GM21381 (cell line): ENCODE results near the gene RNU1-3.
"Not testable (repeated sequence)": the region's sequence is repeated elsewhere in the genome, so short reads cannot be mapped to it uniquely, and the experiment has no call there.

Experiments used
- ATAC-seq: cut with Tn5 transposase; IDR thresholded peaks from one replicate; pipeline ENCODE4 v1.9.1; 2021; ENCODE audit warnings: mild to moderate bottlenecking, moderate library complexity; ENCODE audit not compliant: unreplicated experiment

Gene RNU1-3

DNA sequence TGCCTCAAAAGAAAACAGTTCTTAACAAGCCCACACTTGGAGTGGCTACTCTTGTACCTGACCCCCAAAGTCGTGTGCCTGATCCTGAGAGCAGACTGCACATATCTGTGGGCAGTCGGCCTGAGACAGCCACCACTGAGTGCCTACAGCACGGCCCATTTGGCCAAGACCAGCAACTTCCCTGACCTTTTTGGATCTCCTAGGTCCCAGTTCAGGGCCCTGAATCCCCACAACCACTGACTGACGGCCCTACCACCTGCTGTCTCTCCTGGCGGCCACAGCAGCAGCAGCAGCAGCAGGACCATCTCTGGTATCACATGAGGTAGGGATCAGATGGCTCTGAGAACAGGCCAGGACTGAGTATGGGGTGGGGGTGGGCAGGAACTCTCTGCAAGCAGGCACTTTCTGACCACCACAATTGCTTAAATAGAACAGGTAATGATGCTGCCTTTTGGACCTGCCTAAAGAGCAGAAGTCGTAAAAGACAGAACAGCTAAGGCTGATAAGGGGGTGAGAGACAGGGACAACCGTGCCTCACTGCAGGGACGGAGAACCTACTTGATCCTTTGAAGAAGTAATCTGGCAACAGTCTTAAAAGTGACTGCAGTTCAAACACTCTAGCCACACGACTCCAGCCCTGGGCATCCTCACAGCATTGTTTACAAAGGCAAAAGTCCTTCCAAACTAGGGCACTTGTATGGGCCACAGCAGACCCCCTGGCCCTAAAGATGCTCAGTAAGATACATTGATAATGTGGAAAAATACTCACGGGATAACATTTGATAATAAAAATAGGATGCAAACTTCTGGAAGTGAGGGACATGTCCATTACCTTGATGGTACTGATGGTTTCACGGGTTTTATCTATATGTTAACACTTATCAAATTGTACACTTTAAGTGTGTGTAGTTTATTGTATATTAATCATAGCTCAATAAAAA is 27.4 kb downstream of the RNU1-3 start:
- not testable (repeated sequence) for ATAC-seq

DNA sequence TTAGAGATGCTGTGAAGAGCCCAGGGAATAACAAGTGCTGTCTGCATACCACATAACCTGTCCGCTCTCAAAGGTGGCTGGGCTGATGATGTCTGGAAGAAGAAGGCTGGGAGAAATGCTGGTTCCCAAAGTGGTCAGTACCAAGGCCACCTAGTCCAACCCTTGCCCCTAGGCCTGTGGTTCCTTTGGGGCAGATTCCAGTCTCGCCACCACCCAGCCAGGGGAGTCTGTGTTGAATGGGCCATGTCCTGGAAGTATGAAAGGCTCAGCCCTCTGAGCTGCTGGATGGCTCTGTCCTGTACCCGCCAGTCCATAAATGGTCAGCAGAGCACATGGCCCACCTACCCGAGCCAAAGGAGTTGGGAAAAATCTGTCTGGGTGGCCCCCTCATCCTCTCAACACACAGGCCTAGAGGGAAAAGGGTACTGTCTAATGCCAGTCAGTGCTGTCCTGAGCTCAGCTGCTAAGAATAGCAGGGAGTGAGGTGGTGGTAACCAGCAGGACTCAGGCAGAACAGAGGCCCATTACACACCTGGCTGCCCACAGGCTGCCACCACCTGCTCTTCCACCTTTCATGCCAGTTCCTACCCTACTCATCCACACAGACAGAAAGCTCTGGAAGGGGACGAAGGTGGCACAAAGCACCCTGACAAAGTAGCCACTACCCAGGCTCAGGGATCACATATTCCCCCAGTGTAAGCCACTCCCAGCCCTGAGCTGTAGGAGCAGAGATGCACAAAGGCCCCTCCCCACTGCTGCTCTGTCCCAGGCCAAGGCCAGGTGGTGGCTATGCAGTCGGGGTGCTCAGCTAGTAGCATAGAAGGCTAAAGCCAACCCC is 28.6 kb downstream of the RNU1-3 start:
- ATAC-seq, result not testable (repeated sequence)

DNA sequence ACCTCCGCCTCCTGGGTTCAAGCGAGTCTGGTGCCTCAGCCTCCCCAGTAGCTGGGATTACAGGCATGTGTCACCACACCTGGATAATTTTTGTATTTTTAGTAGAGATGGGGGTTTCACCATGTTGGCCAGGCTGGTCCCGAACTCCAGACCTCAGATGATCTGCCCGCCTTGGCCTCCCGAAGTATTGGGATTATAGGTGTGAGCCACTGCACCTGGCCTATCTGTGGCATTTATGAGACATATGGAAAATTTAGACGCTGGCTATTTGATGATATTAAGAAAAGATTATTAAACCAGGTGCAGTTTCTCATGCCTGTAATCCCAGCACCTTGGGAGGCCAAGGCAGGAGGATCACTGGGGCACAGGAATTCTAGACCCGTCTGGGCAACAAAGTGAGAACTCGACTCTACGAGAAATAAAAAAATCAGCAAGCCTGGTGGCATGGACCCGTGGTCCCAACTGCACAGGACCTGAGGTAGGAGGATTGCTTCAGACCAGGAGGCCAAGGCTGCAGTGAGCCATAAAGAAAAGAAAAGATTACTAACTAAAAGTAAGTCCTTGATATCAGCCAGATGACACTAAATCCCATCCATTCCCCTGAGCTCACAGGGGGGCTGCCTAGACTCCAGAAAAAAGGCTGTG is 30.1 kb downstream of the RNU1-3 start:
- not testable (repeated sequence) for ATAC-seq

DNA sequence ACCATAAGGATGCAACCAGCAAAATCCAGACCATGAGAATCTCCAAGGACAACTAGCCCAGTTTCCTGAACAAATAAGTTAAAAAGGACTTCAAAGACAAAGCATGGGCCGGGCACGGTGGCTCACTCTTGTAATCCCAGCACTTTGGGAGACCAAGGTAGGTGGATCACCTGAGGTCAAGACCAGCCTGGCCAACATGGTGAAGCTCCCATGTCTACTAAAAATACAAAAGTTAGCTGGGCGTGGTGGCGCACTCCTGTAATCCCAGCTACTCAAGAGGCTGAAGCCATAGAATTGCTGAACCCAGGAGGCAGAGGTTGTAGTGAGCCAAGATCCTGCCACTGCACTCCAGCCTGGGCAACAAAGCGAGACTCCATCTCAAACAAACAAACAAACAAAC is 30.8 kb downstream of the RNU1-3 start:
- not testable (repeated sequence) for ATAC-seq

DNA sequence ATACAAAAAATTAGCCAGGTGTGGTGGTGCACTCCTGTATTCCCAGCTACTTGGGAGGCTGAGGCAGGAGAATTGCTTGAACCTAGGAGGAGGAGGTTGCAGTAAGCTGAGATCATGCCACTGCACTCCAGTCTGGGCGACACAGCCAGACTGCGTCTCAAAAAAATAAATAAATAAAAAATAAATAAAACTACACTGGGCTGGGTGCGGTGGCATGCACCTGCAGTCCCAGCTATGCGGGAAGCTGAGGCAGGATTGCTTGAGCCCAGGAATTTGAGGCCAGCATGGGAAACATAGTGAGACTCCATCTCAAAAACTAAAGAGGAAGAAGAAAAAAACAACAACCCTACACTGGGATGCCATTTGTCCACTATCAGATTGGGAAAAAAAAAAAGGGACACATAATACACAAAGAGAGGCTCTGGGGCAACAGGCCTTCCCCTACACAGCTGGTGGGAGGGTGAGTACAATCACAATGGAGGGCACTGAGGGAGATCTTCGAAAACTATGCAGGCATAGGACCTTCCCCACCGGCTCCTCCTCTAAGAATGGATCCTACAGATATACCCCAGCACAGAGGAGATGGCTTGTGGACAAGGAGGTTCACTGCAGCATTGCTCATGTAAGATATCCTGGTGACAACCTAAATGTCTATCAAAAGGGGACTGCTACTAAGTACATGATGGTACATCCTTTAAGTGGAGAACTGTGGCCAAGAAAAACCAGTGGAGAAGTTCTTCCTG is 33.0 kb downstream of the RNU1-3 start:
- ATAC-seq, result not testable (repeated sequence)

DNA sequence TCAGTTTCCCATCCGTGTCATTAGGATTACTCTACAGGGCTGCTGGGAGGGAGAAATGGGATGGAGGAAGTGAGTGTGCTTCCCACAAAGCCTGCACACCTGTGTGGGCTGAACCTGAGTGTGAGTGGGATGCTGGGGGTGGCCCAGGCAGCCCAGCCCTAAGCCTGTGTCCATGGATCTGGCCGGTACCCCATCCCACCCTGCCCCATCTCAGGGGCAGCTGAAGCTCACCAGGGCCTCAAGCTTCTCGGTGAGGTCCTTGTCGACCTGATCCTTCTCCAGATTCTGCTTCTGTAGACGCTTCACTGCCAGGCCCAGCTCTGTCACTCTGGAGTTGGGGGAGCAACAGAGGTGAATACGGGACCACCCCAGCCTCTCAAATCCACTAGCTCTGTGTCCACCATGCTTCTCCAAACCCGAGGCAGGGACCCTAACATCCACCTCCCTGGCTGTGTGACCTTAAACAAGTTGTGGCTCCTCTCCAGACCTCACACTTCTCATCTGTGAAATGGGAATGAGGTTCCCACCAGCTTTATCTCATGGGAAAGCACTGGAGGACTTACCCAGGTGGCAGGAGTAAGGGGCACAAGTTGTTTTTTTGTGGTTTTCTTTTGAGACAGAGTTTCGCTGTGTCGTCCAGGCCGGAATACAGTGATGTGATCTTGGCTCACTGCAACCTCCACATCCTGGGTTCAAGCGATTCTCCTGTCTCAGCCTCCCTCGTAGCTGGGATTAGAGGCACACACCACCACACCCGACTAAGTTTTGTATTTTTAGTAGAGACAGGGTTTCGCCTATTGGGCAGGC is 34.5 kb downstream of the RNU1-3 start:
- ATAC-seq, result not testable (repeated sequence)

DNA sequence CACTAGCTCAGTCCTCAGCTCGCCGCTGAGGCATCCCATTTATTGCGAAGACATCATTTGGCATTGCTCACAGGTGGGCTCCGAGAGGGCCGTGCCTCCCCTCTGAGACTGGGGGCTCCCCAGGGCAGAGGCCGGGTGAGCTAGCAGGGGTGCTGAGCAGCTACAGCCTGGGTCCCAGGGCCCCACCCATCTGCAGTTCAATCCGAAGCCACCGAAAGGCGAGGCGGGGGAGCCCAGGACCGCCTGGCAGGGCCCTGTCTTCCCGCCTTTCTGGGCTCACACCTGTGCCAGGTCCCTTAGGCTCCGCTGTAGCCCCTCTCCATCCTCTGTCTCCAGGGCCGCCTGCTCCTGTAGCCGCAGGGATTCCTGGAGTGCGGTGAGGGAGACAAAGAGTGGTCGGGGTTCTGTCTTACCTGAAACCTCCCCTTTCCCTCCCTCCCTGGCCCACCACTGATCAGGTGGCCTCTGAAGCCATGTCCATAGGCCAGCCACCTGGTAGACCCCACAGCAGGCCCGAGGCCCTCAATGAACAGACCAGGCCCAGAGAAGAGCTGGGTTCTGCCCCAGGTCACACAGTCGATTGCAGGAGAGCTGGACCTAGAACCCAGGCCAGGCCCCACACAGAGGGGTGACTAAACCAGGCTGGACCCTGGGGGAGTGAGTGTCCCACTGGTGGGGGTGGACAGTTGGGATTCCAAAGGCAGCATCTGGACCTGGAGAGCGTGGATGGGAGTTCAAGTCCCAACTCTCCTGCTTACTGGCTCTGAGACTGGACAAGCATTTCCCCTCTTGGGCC is 35.3 kb downstream of the RNU1-3 start:
- no peak for ATAC-seq

DNA sequence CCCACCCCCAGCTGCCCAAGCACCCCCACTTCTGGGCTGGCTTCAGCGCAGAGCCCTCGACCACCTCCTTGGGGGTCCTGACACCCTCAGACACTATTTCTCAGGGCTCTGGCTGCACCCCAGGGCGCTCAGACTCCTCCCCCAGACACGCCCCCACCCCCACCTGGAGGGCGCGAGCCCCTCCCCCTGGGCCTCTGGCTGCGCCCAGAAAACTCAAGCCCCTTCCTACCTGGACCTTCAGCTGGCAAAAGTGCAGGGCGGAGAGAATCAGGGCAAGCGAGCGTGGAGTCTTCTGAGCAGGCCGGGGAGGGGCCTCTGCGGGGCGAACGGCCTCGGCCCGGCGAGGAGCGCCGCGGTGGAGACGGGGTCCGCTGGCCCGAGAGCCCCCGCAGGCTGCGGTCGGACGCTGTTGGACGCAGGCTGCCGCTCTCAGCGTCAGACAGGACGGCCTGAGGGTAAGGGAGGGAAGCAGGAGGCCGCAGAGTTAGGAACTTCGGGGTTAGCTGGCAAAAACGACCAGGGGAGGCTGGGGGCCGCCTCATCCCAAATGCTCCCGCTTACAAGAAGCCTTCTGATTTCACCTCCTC is 36.0 kb downstream of the RNU1-3 start:
- ATAC-seq, result no peak

DNA sequence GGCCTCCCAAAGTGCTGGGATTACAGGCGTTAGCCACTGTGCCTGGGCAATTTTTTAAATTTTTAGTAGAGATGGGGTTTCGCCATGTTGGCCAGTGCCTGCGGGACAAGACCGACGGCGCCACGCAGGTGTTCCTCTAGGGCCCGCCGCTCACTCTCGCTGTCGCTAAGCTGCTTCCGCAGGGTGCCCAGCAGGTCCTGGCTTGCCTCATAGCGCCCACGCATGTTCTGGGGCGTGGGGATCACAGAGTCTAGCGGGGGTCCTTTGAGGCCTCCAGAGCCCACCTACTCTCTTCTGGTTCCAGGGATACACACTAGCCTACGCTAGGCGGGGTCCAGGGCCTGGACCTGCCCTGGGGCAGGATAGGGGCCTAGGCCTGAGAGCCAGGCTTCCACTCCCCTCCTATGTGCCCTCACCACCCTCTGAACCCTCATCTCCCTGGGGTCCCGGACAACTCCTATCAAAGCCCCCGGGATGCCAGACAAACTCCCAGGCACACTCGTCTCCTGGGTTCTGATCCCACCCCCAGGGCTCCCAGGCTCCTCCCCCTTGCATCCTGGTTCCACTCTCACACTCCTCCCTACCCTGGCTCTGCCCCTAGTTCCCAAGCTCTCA is 36.7 kb downstream of the RNU1-3 start:
- ATAC-seq, result not testable (repeated sequence)

DNA sequence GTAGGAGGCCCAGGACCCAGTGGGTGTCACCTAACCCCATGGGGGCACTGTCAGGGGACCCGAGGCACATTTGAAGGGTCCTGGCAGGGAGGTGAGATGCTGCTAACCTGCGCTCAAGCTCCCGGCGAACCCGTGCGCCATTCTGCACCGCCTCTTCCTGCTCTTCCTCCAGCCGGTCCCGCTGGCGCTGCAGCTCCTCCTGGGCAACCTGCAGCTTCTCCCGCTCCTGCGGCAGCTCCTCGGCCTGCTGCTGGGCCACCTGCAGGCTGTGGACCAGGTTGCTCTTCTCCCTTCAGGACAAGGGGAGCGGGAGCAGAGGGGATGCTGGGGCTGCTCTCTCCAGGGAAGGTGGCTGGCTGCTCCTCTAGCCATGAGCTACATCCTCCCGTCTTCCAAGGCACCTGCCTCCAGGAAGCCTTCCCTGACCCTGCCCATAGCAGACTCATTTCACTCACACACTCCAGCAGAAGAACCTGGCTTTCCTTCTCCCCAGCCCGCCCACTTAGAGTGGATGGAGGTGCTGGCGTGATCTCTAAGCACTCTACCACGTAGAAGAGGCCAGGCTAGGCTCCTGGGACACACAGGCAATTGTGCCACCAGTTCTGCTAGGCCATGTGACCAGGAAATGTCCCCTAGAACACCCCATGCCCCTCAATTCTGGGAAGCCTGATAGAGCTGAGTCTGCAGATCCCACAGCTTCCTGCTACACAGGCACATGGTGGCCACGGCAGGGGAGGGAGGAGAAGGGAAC is 38.2 kb downstream of the RNU1-3 start:
- no peak for ATAC-seq

DNA sequence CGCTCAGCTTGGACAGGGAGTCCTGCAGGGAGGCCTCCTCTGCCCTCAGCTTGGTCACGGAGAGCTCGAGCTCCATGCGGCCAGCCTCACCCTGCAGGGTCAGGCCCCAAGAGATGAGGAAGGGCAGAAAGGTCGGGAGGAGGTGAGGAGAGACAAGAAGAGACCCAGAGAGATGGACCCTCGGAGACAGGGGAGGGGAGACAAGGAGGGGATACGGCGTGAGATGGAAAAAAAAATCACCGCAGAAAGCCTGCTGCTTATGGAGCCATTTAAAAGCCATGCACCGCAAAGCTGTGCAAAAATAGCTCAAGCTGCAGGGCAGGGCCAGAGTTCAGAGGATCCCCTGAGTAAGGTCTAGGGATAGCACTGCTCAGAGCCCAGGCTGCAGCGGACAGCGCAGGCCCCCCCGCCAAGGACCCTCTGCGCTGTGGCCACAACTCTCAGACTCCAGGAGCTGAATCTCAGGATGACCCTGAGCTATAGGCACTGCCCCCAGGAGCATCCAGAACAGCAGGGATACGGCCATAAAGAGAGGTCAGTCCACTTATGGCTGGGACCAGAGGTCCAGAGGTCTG is 40.3 kb downstream of the RNU1-3 start:
- ATAC-seq, result not testable (repeated sequence)

DNA sequence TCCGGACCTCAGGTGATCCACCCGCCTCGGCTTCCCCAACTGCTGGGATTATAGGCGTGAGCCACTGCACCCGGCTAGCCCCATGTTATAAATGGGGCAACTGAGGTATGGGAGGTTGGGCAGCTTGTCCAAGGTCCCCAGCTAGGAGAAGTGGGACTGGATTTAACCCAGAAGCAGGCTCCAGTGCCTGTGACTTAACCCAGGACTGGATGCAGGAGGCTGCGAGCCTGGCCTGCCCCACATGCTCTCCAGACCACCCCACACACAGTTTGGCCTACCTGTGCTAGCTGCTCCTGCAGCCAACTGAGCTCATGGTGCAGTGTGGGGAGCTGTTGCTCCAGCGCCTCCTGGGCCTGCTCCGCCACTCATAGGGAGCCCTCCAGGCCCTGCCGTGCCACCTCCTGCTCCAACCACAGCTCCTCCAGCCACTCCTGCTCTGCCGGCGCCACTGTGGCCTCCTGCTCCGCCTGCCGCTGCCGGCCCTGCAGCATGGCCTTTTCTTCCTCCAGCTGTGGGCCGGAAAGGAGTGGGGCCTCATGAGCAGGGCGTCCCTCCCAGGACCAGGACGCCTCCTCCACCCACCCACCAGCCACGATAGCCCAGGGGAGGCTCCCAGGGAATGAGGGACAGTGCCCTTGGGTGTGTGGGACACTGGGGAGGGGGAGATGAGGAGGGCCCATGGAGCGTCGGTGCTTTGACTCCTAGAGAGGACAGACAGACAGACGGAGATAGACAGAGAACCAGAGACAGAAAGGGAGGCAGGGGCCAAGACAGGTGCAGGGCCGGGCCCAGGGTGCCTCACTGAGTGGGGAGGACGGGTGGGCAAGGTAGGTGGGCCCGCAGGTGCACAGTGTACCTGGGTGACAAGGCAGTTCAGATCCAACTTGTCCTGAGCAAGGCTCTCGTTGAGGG is 41.0 kb downstream of the RNU1-3 start:
- ATAC-seq, result no peak

DNA sequence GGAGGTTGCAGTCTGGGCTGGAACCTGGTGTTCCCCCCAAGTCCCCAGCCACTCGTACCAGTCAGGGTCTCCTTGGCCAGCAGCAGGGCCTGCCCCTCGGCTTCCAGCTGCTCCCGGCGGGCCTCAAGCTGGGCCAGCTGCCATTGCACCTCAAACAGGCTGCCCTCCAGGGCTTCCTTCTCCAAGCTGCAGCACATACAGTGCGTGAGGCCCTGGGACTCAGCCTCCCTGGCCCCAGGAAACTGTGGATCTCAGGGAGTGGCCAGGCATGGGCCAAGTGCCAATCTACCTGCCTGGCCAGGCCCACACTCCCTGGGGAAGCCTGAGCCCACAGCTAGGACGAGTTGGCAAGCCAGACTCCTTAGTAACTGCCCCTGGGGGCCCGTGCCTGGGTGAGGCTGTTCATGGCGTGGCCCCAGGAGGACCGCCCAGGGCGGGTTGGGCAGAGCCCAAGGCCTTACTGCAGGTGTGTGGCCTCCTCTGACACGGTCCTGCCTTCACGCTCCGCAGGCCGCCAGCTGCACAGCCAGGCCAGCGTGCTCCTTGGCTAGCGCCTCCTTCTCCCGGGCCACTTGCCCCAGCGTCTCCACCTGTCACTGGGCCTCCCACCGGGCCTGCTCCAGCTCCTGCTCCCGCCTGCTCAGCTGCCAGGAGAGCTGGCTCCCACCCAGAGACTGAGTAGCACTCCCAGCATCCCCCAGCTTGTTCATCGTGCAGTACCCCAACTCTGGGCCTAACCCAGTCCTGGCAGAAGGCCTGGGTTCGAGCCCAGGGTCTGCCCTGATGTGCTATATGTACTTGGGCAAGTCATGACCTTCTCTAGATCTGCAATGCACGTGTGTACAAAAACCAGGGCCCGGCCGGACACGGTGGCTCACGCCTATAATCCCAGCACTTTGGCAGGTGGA is 42.7 kb downstream of the RNU1-3 start:
- not testable (repeated sequence) for ATAC-seq

DNA sequence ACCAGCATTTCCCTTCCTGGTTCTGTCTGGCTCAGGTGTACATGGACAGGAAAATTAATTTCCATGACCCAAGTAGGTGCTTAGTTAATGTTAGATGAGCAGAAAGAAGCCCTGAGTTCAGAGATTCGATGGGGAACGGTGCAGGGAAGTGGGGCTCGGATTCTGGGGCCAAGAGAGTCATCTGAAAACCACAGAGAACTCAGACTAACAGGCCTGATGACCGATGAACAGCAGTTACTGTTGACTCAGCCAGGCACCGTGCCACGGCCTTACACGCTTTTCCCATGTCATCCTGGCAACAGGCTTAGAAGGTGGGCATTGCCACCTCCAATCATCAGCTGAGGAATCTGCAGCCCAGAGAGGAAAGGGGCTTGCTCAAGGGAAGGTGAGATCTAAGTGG is 43.4 kb downstream of the RNU1-3 start:
- ATAC-seq, result not testable (repeated sequence)
